SK-N-SH (cell line): ENCODE results near the gene SLC9A8. TPM values are rescaled to one million over a fixed set of nuclear protein-coding genes. Genes with fewer than 3 reads are reported as not detected.
A peak's percentile ranks its signal among the peaks of the same experiment; 100 is the strongest.

Experiments
- CTCF ChIA-PET: fragments of 300-600, 350-600 bp; formaldehyde crosslinking; extraction: SDS; loops from one replicate; lab custom pipeline; 2021; lab: Yijun Ruan, JAX
- POLR2A ChIA-PET: fragments of 350-600 bp; sonication (Branson Sonifier 250); formaldehyde crosslinking; extraction: SDS; loops from one replicate; lab custom pipeline; 2020; ENCODE audit warnings: antibody characterized with exemption, inconsistent platforms; lab: Yijun Ruan, JAX
- DNase-seq: peaks from one replicate; pipeline ENCODE4 v3.0.0; 2012
- H2AFZ ChIP-seq: fragments of 200-600 bp; sonication (generic); 2 replicates; pipeline ENCODE4 v1.8.1; 2016; ENCODE audit warnings: antibody characterized with exemption, mild to moderate bottlenecking, low read depth
- H3F3A ChIP-seq: fragments of 200-600 bp; sonication (generic); replicated peaks from 2 replicates; pipeline ENCODE3; 2016; ENCODE audit warnings: antibody characterized with exemption, mild to moderate bottlenecking; ENCODE audit not compliant: insufficient read depth
- H3K27ac ChIP-seq, 2 experiments: fragments of 200-500 bp in 1 of 2; fragments of 200-600 bp in 1 of 2; sonication (Bioruptor generic) in 1 of 2; sonication (generic), shearing (Covaris generic) in 1 of 2; 2 replicates each; pipeline versions ENCODE4 v1.5.1 to v1.6.1; 2014 to 2016; ENCODE audit warnings: low read depth in 2 of 2, inconsistent platforms in 1 of 2, low read length in 1 of 2, mild to moderate bottlenecking in 1 of 2, mixed read lengths in 1 of 2
- H3K27me3 ChIP-seq: fragments of 200-600 bp; sonication (generic), shearing (Covaris generic); 2 replicates; pipeline ENCODE4 v1.6.1; 2016; ENCODE audit warnings: mixed run types; ENCODE audit not compliant: insufficient read depth
- H3K36me3 ChIP-seq, 2 experiments: fragments of 200-500 bp in 1 of 2; fragments of 200-600 bp in 1 of 2; sonication (Bioruptor generic) in 1 of 2; sonication (generic) in 1 of 2; replicated peaks in 1 of 2; 2 replicates each; pipeline versions ENCODE3 to v1.5.1; 2014 to 2016; ENCODE audit warnings: low read length in 1 of 2, mild to moderate bottlenecking in 1 of 2; ENCODE audit not compliant: insufficient read depth in 2 of 2, control insufficient read depth in 1 of 2
- H3K4me1 ChIP-seq, 2 experiments: fragments of 200-500 bp in 1 of 2; fragments of 200-600 bp in 1 of 2; sonication (Bioruptor generic) in 1 of 2; sonication (generic), shearing (Covaris generic) in 1 of 2; 2 replicates each; pipeline versions ENCODE4 v1.5.1 to v1.6.1; 2014 to 2016; ENCODE audit warnings: low read depth in 1 of 2, low read length in 1 of 2, mixed run types in 1 of 2; ENCODE audit not compliant: insufficient read depth in 2 of 2, control insufficient read depth in 1 of 2
- H3K4me2 ChIP-seq: fragments of 200-600 bp; sonication (generic), shearing (Covaris generic); 2 replicates; pipeline ENCODE4 v1.6.1; 2017; ENCODE audit warnings: mixed run types
- H3K4me3 ChIP-seq, 2 experiments: fragments of 200-500 bp in 1 of 2; fragments of 200-600 bp in 1 of 2; sonication (Bioruptor generic) in 1 of 2; sonication (generic), shearing (Covaris generic) in 1 of 2; 2 replicates each; pipeline versions ENCODE4 v1.5.1 to v1.8.1; 2014 to 2016; ENCODE audit warnings: low read depth in 2 of 2, inconsistent platforms in 1 of 2, low read length in 1 of 2, mild to moderate bottlenecking in 1 of 2, mixed read lengths in 1 of 2, moderate library complexity in 1 of 2
- H3K79me2 ChIP-seq: fragments of 200-600 bp; sonication (generic); 2 replicates; pipeline ENCODE4 v1.8.1; 2017; ENCODE audit warnings: mild to moderate bottlenecking; ENCODE audit not compliant: insufficient read depth
- H3K9ac ChIP-seq: fragments of 200-600 bp; sonication (generic); 2 replicates; pipeline ENCODE4 v1.6.1; 2017; ENCODE audit warnings: mixed run types
- H3K9me2 ChIP-seq: fragments of 200-600 bp; sonication (generic); 2 replicates; pipeline ENCODE4 v1.6.1; 2017; ENCODE audit warnings: mixed run types
- H3K9me3 ChIP-seq: fragments of 200-600 bp; sonication (generic); 2 replicates; pipeline ENCODE4 v1.6.1; 2017; ENCODE audit warnings: mixed run types, mild to moderate bottlenecking, moderate library complexity
- H4K20me1 ChIP-seq: fragments of 200-600 bp; sonication (generic); 2 replicates; pipeline ENCODE4 v1.6.1; 2017; ENCODE audit warnings: mild to moderate bottlenecking, mixed run types; ENCODE audit not compliant: insufficient read depth
- CHD2 ChIP-seq: fragments of 150-350 bp; IDR thresholded peaks from 2 replicates; pipeline ENCODE4 v1.6.1; 2018; ENCODE audit warnings: low read length; ENCODE audit not compliant: partially characterized antibody
- EP300 ChIP-seq, 2 experiments: IDR thresholded peaks; 2 replicates each; pipeline versions ENCODE4 v1.4.0 to v1.6.1; 2012; ENCODE audit warnings: borderline replicate concordance in 1 of 2, low read depth in 1 of 2, low read length in 1 of 2
- FOSL2 ChIP-seq: IDR thresholded peaks from 2 replicates; pipeline ENCODE4 v1.4.0; 2012; ENCODE audit warnings: low read depth, mild to moderate bottlenecking, moderate library complexity, borderline replicate concordance
- FOXJ3 ChIP-seq: sonication (generic); formaldehyde crosslinking; IDR thresholded peaks from 2 replicates; pipeline ENCODE4 v1.5.1; 2020; ENCODE audit warnings: mild to moderate bottlenecking, missing genetic modification reagents
- GATA2 ChIP-seq: sonication (generic); formaldehyde crosslinking; IDR thresholded peaks from 2 replicates; pipeline ENCODE4 v1.5.0; 2020; ENCODE audit warnings: mild to moderate bottlenecking, missing genetic modification reagents
- JUND ChIP-seq: IDR thresholded peaks from 2 replicates; pipeline ENCODE4 v1.4.0; 2012
- MXI1 ChIP-seq: IDR thresholded peaks from 2 replicates; pipeline ENCODE4 v1.6.1; 2012; ENCODE audit warnings: mild to moderate bottlenecking, low read depth, low read length, improper control_type of control experiment
- NFIC ChIP-seq: IDR thresholded peaks from 2 replicates; pipeline ENCODE4 v1.4.0; 2012; ENCODE audit warnings: borderline replicate concordance
- NRF1 ChIP-seq: IDR thresholded peaks from 2 replicates; pipeline ENCODE4 v1.6.1; 2012; ENCODE audit warnings: low read depth, mild to moderate bottlenecking, low read length
- RCOR1 ChIP-seq: fragments of 150-350 bp; IDR thresholded peaks from 2 replicates; pipeline ENCODE4 v1.6.1; 2017; ENCODE audit warnings: antibody characterized with exemption, low read length
- SMC3 ChIP-seq: IDR thresholded peaks from 2 replicates; pipeline ENCODE4 v1.6.1; 2012; ENCODE audit warnings: low read depth, low read length, improper control_type of control experiment
- TAF1 ChIP-seq: IDR thresholded peaks from 2 replicates; pipeline ENCODE4 v1.6.1; 2012; ENCODE audit warnings: low read depth, mild to moderate bottlenecking, low read length, moderate library complexity, borderline replicate concordance
- YY1 ChIP-seq: IDR thresholded peaks from 2 replicates; pipeline ENCODE4 v1.4.0; 2012; ENCODE audit warnings: low read depth, mild to moderate bottlenecking
- WGBS: methylation state at CpG from one replicate; pipeline ENCODE4 v1.1.6; 2017; ENCODE audit warnings: low lambda C conversion rate; 5-methylcytosine and 5-hydroxymethylcytosine counted together
- polyA plus RNA-seq, 3 experiments: library from polyadenylated mRNA; depleted of rRNA; stranded (reverse); fragments of >200 nt; gene quantifications; 2 replicates each; pipeline ENCODE4 v1.2.3, GENCODE V29; 2012
- TF ChIP-seq, protein P1 (sequence below): IDR thresholded peaks from 2 replicates; pipeline ENCODE4 v1.4.0; 2012; ENCODE audit warnings: low read depth
- TF ChIP-seq, protein P2 (sequence below): fragments of 200-600 bp; sonication (generic); IDR thresholded peaks from 2 replicates; pipeline ENCODE4 v1.6.1; 2017; ENCODE audit warnings: antibody characterized with exemption, mild to moderate bottlenecking, moderate library complexity
- TF ChIP-seq, protein P3 (sequence below): fragments of 150-350 bp; IDR thresholded peaks from 2 replicates; pipeline ENCODE4 v1.6.1; 2016; ENCODE audit warnings: mild to moderate bottlenecking, low read depth, low read length
- TF ChIP-seq, protein P4 (sequence below): IDR thresholded peaks from 2 replicates; pipeline ENCODE4 v1.4.0; 2012; ENCODE audit warnings: low read depth, borderline replicate concordance
- TF ChIP-seq, protein P5 (sequence below): IDR thresholded peaks from 2 replicates; pipeline ENCODE4 v1.4.0; 2012; ENCODE audit warnings: low read depth, borderline replicate concordance
- TF ChIP-seq, protein P6 (sequence below): IDR thresholded peaks from 2 replicates; pipeline ENCODE4; 2012

SLC9A8 gene
- polyA plus RNA-seq, 1 of the 3 experiments (the other 2 are of a cell fraction), result 3.4 TPM

DNA sequence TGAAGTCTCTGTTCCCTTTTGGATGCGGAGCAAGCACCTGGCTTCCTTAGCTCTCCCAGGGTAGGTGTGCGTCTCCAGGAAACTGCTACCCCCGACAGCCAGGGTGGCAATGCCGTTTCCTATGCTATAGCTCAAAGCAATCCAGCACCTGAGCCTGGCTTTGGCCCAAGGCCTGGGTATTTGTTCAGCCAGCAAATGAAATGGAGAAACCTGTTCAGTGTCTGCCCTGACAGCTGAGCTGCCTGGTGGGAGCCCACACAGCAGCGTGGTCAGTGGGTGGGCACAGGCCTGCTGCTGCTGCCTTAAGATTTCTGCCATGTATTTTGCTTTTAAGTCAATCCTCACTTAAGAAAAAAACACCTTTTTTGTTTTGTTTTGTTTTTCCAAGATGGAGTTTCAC lies 89.0 kb downstream of the SLC9A8 start:
- peaks cover 0 to 10% of the 10 kb centered on the region in 2 experiments; a peak in 1 of 4 replicates for H3K4me1 ChIP-seq
- H3K27ac ChIP-seq, result no peak overlapping the region
- H3K27me3 ChIP-seq, result no peaks in the 10 kb centered on the region
- H3K9me3 ChIP-seq, result no peaks in the 10 kb centered on the region
- ChIA-PET CTCF (interaction anchor here (1.4 to 2.7 kb wide), 2 partner anchors 10 to 13 kb away, joined by 3 to 25 read pairs; no protein-coding TSS in a partner anchor), POLR2A (no interaction called here)
- H3K4me2 ChIP-seq, result no peak overlapping the region
- no peaks in the 10 kb centered on the region for H3K79me2 ChIP-seq
- H3K9ac ChIP-seq, result no peak overlapping the region
- H3K9me2 ChIP-seq, result no peaks in the 10 kb centered on the region
- peaks cover 9 to 31% of the 10 kb centered on the region in 2 experiments for H3K36me3 ChIP-seq
- no peak for DNase-seq
- no peaks in the 10 kb centered on the region for H3F3A ChIP-seq
- H4K20me1 ChIP-seq, result no peaks in the 10 kb centered on the region
- H2AFZ ChIP-seq, result no peak overlapping the region
- TF ChIP-seq TAF1 (no peak), EP300 (IDR thresholded peaks at IDR 0.05; ENCODE audit: borderline replicate concordance in 1 of 2, low read depth in 1 of 2, low read length in 1 of 2) (0 out of 4 replicates have a peak, but pooled peaks of 1 of the 2 experiments have one; percentile 19), NRF1 (no peak), FOXJ3 (CRISPR knock-in tag) (no peak), NFIC (no peak)
- TF ChIP-seq, protein P1, sequence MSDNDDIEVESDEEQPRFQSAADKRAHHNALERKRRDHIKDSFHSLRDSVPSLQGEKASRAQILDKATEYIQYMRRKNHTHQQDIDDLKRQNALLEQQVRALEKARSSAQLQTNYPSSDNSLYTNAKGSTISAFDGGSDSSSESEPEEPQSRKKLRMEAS, result no peak
- TF ChIP-seq, protein P2, sequence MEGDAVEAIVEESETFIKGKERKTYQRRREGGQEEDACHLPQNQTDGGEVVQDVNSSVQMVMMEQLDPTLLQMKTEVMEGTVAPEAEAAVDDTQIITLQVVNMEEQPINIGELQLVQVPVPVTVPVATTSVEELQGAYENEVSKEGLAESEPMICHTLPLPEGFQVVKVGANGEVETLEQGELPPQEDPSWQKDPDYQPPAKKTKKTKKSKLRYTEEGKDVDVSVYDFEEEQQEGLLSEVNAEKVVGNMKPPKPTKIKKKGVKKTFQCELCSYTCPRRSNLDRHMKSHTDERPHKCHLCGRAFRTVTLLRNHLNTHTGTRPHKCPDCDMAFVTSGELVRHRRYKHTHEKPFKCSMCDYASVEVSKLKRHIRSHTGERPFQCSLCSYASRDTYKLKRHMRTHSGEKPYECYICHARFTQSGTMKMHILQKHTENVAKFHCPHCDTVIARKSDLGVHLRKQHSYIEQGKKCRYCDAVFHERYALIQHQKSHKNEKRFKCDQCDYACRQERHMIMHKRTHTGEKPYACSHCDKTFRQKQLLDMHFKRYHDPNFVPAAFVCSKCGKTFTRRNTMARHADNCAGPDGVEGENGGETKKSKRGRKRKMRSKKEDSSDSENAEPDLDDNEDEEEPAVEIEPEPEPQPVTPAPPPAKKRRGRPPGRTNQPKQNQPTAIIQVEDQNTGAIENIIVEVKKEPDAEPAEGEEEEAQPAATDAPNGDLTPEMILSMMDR, result no peak
- 63% methylated on average over 5 of the region's 5 CpGs for WGBS
- no peak overlapping the region for H3K4me3 ChIP-seq

DNA sequence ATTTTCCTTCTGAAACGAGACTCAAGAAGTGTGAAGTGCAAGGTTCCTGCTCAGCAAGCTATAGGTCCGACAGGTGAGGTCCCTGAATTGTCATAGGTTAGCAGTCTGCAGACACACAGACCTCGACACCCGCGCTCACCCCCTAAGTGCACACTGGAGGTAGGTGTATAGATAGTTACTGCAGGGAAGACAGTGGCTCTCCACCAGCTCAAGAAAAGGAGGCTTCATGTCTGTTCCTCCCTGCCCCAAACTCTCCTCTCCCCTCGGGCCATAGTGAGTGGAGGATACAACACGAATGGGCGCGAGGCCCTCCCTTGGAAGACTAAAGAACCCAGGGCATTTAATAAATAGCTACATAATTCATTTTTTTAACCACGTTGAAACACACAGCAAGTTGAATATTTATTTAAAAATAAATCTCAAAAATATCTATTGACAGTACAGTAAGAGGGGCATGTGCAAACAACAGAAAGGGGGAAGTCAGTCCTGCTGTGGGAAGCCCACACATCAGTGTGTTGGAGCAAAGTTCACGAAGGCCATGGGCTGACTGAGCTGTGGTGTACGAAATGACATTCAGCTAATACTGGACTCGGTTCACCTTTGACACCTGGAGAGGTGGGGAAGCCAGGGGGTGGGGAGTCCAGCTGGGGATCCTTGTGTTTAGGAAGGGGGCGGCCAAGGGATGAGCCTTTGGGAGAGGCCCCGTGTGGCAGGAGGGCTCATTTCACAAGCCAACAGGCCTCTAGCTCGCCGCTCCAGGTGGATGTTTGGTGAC lies 92.0 kb downstream of the SLC9A8 start:
- H2AFZ ChIP-seq, result no peak overlapping the region
- no peak overlapping the region for H3K9ac ChIP-seq
- H3K9me3 ChIP-seq, result no peaks in the 10 kb centered on the region
- no peaks in the 10 kb centered on the region for H3F3A ChIP-seq
- H4K20me1 ChIP-seq, result peaks cover 2% of the 10 kb centered on the region; the same call in 1 of the 2 replicates
- H3K4me1 ChIP-seq, result peaks cover 0 to 10% of the 10 kb centered on the region in 2 experiments; a peak in 1 of 4 replicates
- WGBS, result 92% methylated on average over 16 of the region's 17 CpGs
- no peak overlapping the region for H3K4me2 ChIP-seq
- CTCF ChIA-PET, result interaction anchor here (0.8 to 5.8 kb wide), 5 partner anchors 8 to 362 kb away, joined by 3 to 32 read pairs (median 4); no protein-coding TSS in a partner anchor
- H3K9me2 ChIP-seq, result no peaks in the 10 kb centered on the region
- H3K27me3 ChIP-seq, result no peaks in the 10 kb centered on the region
- H3K36me3 ChIP-seq, result peaks cover 9 to 46% of the 10 kb centered on the region in 2 experiments
- POLR2A ChIA-PET, result no interaction called here
- H3K4me3 ChIP-seq, result no peak overlapping the region
- peaks cover 9% of the 10 kb centered on the region for H3K79me2 ChIP-seq
- no peak overlapping the region for H3K27ac ChIP-seq
- DNase-seq, result no peak
- TF ChIP-seq MXI1 (no peak), RCOR1 (no peak), EP300 (IDR thresholded peaks at IDR 0.05; ENCODE audit: borderline replicate concordance in 1 of 2, low read depth in 1 of 2, low read length in 1 of 2) (no peak), GATA2 (CRISPR knock-in tag) (no peak), CHD2 (no peak), SMC3 (no peak), NFIC (no peak), YY1 (no peak), JUND (no peak), FOSL2 (no peak)
- TF ChIP-seq, protein P3, sequence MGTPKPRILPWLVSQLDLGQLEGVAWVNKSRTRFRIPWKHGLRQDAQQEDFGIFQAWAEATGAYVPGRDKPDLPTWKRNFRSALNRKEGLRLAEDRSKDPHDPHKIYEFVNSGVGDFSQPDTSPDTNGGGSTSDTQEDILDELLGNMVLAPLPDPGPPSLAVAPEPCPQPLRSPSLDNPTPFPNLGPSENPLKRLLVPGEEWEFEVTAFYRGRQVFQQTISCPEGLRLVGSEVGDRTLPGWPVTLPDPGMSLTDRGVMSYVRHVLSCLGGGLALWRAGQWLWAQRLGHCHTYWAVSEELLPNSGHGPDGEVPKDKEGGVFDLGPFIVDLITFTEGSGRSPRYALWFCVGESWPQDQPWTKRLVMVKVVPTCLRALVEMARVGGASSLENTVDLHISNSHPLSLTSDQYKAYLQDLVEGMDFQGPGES, result no peak
- TF ChIP-seq, protein P4, sequence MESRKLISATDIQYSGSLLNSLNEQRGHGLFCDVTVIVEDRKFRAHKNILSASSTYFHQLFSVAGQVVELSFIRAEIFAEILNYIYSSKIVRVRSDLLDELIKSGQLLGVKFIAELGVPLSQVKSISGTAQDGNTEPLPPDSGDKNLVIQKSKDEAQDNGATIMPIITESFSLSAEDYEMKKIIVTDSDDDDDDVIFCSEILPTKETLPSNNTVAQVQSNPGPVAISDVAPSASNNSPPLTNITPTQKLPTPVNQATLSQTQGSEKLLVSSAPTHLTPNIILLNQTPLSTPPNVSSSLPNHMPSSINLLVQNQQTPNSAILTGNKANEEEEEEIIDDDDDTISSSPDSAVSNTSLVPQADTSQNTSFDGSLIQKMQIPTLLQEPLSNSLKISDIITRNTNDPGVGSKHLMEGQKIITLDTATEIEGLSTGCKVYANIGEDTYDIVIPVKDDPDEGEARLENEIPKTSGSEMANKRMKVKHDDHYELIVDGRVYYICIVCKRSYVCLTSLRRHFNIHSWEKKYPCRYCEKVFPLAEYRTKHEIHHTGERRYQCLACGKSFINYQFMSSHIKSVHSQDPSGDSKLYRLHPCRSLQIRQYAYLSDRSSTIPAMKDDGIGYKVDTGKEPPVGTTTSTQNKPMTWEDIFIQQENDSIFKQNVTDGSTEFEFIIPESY, result no peak
- TF ChIP-seq, protein P5, sequence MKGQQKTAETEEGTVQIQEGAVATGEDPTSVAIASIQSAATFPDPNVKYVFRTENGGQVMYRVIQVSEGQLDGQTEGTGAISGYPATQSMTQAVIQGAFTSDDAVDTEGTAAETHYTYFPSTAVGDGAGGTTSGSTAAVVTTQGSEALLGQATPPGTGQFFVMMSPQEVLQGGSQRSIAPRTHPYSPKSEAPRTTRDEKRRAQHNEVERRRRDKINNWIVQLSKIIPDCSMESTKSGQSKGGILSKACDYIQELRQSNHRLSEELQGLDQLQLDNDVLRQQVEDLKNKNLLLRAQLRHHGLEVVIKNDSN, result no peak
- TF ChIP-seq, protein P6, sequence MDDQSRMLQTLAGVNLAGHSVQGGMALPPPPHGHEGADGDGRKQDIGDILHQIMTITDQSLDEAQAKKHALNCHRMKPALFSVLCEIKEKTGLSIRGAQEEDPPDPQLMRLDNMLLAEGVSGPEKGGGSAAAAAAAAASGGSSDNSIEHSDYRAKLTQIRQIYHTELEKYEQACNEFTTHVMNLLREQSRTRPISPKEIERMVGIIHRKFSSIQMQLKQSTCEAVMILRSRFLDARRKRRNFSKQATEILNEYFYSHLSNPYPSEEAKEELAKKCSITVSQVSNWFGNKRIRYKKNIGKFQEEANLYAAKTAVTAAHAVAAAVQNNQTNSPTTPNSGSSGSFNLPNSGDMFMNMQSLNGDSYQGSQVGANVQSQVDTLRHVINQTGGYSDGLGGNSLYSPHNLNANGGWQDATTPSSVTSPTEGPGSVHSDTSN, result no peak
